Smooth muscle cell (in vitro differentiated cells): ENCODE data around the gene NUCKS1. TPM values are rescaled to one million over a fixed set of nuclear protein-coding genes. Genes with fewer than 3 reads are reported as not detected.
A peak's percentile ranks its signal among the peaks of the same experiment; 100 is the strongest.

Source experiments
- DNase-seq: peaks from one replicate; lab custom pipeline; 2025; ENCODE audit not compliant: unreplicated experiment; lab: John Stamatoyannopoulos, UW
- H2AFZ ChIP-seq: fragments of 200-600 bp; sonication (generic); 2 replicates; pipeline ENCODE4 v1.6.0; 2016; ENCODE audit warnings: antibody characterized with exemption, low read depth, mild to moderate bottlenecking
- H3F3A ChIP-seq: fragments of 200-600 bp; sonication (generic); 2 replicates; pipeline ENCODE4 v1.6.0; 2017; ENCODE audit warnings: antibody characterized with exemption, low read depth
- H3K27ac ChIP-seq: fragments of 200-600 bp; sonication (generic); 2 replicates; pipeline ENCODE4 v1.5.1; 2016; ENCODE audit warnings: low read depth, mild to moderate bottlenecking
- H3K27me3 ChIP-seq: fragments of 200-600 bp; sonication (generic); 2 replicates; pipeline ENCODE4 v1.6.1; 2016; ENCODE audit warnings: low read depth, mild to moderate bottlenecking
- H3K36me3 ChIP-seq: fragments of 200-600 bp; sonication (generic); 2 replicates; pipeline ENCODE4 v1.5.1; 2016; ENCODE audit warnings: low read depth
- H3K4me1 ChIP-seq: fragments of 200-600 bp; sonication (generic); 2 replicates; pipeline ENCODE4 v1.5.1; 2016; ENCODE audit warnings: low read depth
- H3K4me2 ChIP-seq: fragments of 200-600 bp; sonication (generic); 2 replicates; pipeline ENCODE4 v1.6.0; 2016; ENCODE audit warnings: mild to moderate bottlenecking
- H3K4me3 ChIP-seq: fragments of 200-600 bp; sonication (generic); 2 replicates; pipeline ENCODE4 v1.5.1; 2016; ENCODE audit warnings: mild to moderate bottlenecking
- H3K79me2 ChIP-seq: fragments of 200-600 bp; sonication (generic); 2 replicates; pipeline ENCODE4 v1.6.0; 2016; ENCODE audit warnings: low read depth, mild to moderate bottlenecking
- H3K9ac ChIP-seq: fragments of 200-600 bp; sonication (generic); 2 replicates; pipeline ENCODE4 v1.6.0; 2016; ENCODE audit warnings: low read depth
- H3K9me3 ChIP-seq: fragments of 200-600 bp; sonication (generic); replicated peaks from 2 replicates; pipeline ENCODE4 v1.5.1; 2016; ENCODE audit warnings: low read depth
- H4K20me1 ChIP-seq: fragments of 200-600 bp; sonication (generic); 2 replicates; pipeline ENCODE4 v1.6.0; 2016; ENCODE audit warnings: low read depth
- WGBS: methylation state at CpG from one replicate; pipeline ENCODE4 v1.1.7; 2016; ENCODE audit warnings: low lambda C conversion rate; 5-methylcytosine and 5-hydroxymethylcytosine counted together
- polyA plus RNA-seq: library from polyadenylated mRNA; unstranded; fragments of >200 nt; fragmentation: Nextera tagmentation; extraction: Ambion mirVana; gene quantifications from 2 replicates; pipeline ENCODE4 v1.2.1, GENCODE V29; 2016
- total RNA-seq: library from RNA; depleted of rRNA; stranded (reverse); fragments of >200 nt; gene quantifications from 2 replicates; pipeline ENCODE4 v1.2.3, GENCODE V29; 2014
- TF ChIP-seq, protein P1 (sequence below): fragments of 200-600 bp; sonication (generic); IDR thresholded peaks from 2 replicates; pipeline ENCODE4 v1.5.1; 2017; ENCODE audit warnings: borderline replicate concordance, mild to moderate bottlenecking, antibody characterized with exemption; ENCODE audit not compliant: insufficient read depth, poor library complexity, severe bottlenecking

NUCKS1 gene
- total and polyA plus RNA-seq, 2 experiments from 2014 or later: 29.1 to 139 TPM

DNA sequence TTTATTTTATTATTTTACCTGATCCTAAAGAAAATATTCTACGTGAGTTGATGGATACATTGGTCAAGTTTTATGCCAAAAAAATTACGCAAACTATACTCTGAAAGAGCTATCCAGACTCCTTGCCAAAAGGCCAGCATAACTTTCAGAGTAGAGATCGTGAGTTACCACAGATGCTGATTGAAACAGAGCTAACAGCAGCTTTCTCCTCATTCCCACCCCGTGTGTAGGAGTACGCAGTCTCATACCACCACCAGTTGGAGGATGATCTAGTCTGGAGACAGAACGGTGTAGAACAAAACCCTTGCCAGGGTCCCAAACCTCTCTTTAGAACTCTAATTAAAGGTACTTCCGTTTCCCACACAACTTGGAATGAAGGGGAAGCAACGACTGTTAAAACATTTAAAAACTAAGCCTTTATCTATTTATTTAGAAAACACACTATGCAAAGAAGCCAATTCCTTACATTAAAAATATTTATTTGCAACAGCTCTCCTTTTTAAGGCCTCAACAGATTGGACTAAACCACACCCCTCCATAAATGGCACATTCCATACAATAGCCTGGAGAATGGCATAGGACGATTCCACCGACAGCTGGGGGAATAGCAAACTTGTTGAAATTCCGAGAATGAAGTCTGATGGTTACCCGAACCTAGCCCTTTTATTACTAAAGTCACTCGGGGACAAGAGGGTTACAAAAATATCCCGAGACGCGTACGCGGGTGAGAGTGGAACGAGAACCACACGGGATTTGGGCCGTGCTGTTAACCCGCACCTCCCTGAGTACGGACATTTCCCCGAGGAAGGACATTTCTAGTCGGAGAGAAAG is 1.4 kb downstream of the NUCKS1 start:
- DNase-seq: no peak

DNA sequence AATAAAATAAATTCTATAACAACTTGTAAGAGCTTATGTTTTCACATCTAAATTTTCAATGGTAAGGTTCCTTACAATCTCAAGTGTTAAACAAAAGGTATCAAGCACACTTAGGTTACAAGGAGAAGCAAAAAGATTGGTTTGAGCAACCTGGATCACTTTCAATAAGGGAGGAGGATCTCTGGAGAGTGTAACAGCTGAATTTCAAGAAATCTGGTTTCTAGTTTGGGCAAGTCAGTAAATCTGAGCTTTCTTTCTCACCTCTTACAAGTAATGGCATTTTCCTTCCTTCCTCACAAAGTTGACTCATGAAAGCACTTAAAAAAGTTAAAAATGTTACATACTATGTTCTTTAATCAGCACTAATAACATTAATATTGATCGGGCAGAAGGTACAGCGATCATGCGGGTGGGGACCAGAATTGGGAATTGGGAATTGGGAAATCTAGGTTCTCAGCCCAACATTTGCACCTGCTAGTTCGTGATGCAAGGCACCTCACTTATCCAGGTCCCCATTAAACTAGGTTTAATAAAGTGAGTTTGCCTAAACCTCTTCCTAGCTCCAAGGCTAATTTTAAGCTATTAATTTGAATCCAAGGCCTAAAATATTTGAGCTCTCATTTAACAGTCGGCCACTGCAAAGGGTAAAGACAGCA is 3.1 kb downstream of the NUCKS1 start:
- no peak overlapping the region for H3K9ac ChIP-seq
- peak overlapping the region; percentile 78 for H3K4me3 ChIP-seq

More for the DNA sequence above, 1.4 kb downstream of the NUCKS1 start:
- Histone ChIP-seq H3K4me3 (peak overlapping the region; percentile 78), H3K79me2 (peaks cover 57% of the 10 kb centered on the region), H4K20me1 (peaks cover 56% of the 10 kb centered on the region), H3K9ac (peak overlapping the region; percentile 89), H3F3A (no peaks in the 10 kb centered on the region), H3K9me3 (no peaks in the 10 kb centered on the region), H3K27ac (peak overlapping the region; percentile 84), H3K27me3 (no peaks in the 10 kb centered on the region), H3K4me1 (peaks cover 27% of the 10 kb centered on the region), H3K4me2 (peak overlapping the region; percentile 83), H2AFZ (peak overlapping the region; percentile 37), H3K36me3 (no peaks in the 10 kb centered on the region)
- 3% methylated on average over 25 of the region's 25 CpGs for WGBS
- TF ChIP-seq, protein P1, sequence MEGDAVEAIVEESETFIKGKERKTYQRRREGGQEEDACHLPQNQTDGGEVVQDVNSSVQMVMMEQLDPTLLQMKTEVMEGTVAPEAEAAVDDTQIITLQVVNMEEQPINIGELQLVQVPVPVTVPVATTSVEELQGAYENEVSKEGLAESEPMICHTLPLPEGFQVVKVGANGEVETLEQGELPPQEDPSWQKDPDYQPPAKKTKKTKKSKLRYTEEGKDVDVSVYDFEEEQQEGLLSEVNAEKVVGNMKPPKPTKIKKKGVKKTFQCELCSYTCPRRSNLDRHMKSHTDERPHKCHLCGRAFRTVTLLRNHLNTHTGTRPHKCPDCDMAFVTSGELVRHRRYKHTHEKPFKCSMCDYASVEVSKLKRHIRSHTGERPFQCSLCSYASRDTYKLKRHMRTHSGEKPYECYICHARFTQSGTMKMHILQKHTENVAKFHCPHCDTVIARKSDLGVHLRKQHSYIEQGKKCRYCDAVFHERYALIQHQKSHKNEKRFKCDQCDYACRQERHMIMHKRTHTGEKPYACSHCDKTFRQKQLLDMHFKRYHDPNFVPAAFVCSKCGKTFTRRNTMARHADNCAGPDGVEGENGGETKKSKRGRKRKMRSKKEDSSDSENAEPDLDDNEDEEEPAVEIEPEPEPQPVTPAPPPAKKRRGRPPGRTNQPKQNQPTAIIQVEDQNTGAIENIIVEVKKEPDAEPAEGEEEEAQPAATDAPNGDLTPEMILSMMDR: no peak

DNA sequence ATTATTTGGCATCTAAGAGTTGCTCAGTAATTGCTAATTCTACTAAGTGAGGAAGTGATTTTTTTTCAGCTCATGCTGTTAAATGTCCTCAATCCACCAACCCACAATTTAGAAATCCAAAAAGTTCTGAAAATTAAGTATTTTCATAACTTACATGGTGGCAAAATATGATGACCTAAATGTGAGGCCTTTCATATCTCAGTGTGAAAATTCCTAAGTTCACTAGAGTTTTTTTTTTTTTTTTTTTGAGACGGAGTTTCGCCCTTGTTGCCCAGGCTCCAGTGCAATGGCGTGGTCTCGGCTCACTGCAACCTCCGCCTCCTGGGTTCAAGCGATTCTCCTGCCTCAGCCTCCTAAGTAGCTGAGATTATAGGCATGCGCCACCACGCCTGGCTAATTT is 5.6 kb downstream of the NUCKS1 start:
- H3K9ac ChIP-seq: no peak overlapping the region
- 95% methylated on average over 7 of the region's 8 CpGs for whole genome bisulfite sequencing
- no peak overlapping the region for H3K4me3 ChIP-seq

More for the DNA sequence above, 3.1 kb downstream of the NUCKS1 start:
- H4K20me1 ChIP-seq: peaks cover 73% of the 10 kb centered on the region
- H3K9me3 ChIP-seq: no peaks in the 10 kb centered on the region
- WGBS: 91% methylated on average over 5 of the region's 5 CpGs
- no peaks in the 10 kb centered on the region for H3K27me3 ChIP-seq
- DNase-seq: no peak
- H3K36me3 ChIP-seq: no peaks in the 10 kb centered on the region
- no peaks in the 10 kb centered on the region for H3F3A ChIP-seq
- TF ChIP-seq, protein P1: no peak
- no peak overlapping the region for H2AFZ ChIP-seq
- H3K79me2 ChIP-seq: peaks cover 74% of the 10 kb centered on the region
- peak overlapping the region; percentile 83 for H3K4me2 ChIP-seq
- H3K27ac ChIP-seq: peak overlapping the region; percentile 2
- peaks cover 36% of the 10 kb centered on the region for H3K4me1 ChIP-seq

More for the DNA sequence above, 5.6 kb downstream of the NUCKS1 start:
- Histone ChIP-seq H4K20me1 (peaks cover 97% of the 10 kb centered on the region), H3K4me1 (peaks cover 36% of the 10 kb centered on the region), H2AFZ (no peak overlapping the region), H3K4me2 (no peak overlapping the region), H3K27me3 (no peaks in the 10 kb centered on the region), H3K27ac (no peak overlapping the region), H3K9me3 (no peaks in the 10 kb centered on the region), H3F3A (no peaks in the 10 kb centered on the region), H3K79me2 (peaks cover 96% of the 10 kb centered on the region), H3K36me3 (no peaks in the 10 kb centered on the region)
- DNase-seq: no peak
- TF ChIP-seq, protein P1: no peak
